CD8-positive, alpha-beta memory T cell (primary cell): ENCODE results near the gene ATF6. TPM values are rescaled to one million over a fixed set of nuclear protein-coding genes. Genes with fewer than 3 reads are reported as not detected.

Experiments used
- CTCF ChIA-PET: fragments of 350-600 bp; sonication (Branson Sonifier 250); formaldehyde crosslinking; loops from one replicate; lab custom pipeline; 2021; ENCODE audit warnings: antibody characterized with exemption; lab: Charles Lee
- POLR2A ChIA-PET: fragments of 350-600 bp; sonication (Branson Sonifier 250); formaldehyde crosslinking; loops from one replicate; lab custom pipeline; 2021; ENCODE audit warnings: antibody characterized with exemption; lab: Charles Lee
- DNase-seq, 5 donors: peaks; one replicate each; pipeline versions ENCODE4 v3.0.0 to v3.0.0-alpha.2; 2020 to 2022; ENCODE audit warnings: mixed read lengths in 1 of 5
- H3K27ac ChIP-seq: one replicate; pipeline ENCODE4 v1.7.0; 2013; ENCODE audit warnings: low read depth, mild to moderate bottlenecking, low read length, moderate library complexity
- H3K27me3 ChIP-seq: 2 replicates; pipeline ENCODE4 v1.7.0; 2013; ENCODE audit warnings: low read length, mild to moderate bottlenecking; ENCODE audit not compliant: insufficient read depth, poor library complexity, severe bottlenecking
- H3K36me3 ChIP-seq: 2 replicates; pipeline ENCODE4 v1.7.0; 2013; ENCODE audit warnings: mild to moderate bottlenecking, low read length, moderate library complexity; ENCODE audit not compliant: insufficient read depth
- H3K4me1 ChIP-seq: 2 replicates; pipeline ENCODE4 v1.7.0; 2013; ENCODE audit warnings: mild to moderate bottlenecking, low read length, moderate library complexity; ENCODE audit not compliant: insufficient read depth
- H3K4me3 ChIP-seq: 2 replicates; pipeline ENCODE4 v1.7.0; 2013; ENCODE audit warnings: mild to moderate bottlenecking, low read length
- H3K9me3 ChIP-seq: 2 replicates; pipeline ENCODE4 v1.7.0; 2013; ENCODE audit warnings: mild to moderate bottlenecking, low read length
- H3K27ac Mint-ChIP-seq, 8 donors: one replicate each; pipeline ENCODE4 v1.8.0; 2020 to 2021; ENCODE audit warnings: mixed read lengths in 8 of 8, mild to moderate bottlenecking in 6 of 8, inconsistent platforms in 3 of 8, moderate library complexity in 3 of 8
- H3K27me3 Mint-ChIP-seq, 2 donors: one replicate each; pipeline ENCODE4 v1.8.0; 2020 to 2021; ENCODE audit warnings: mixed read lengths in 2 of 2, mild to moderate bottlenecking in 1 of 2, moderate library complexity in 1 of 2
- H3K36me3 Mint-ChIP-seq, 3 donors: one replicate each; pipeline ENCODE4 v1.8.0; 2020 to 2021; ENCODE audit warnings: mixed read lengths in 3 of 3, inconsistent platforms in 1 of 3, mild to moderate bottlenecking in 1 of 3
- H3K4me1 Mint-ChIP-seq, 3 donors: one replicate each; pipeline ENCODE4 v1.8.0; 2020 to 2021; ENCODE audit warnings: mixed read lengths in 3 of 3, inconsistent platforms in 1 of 3, mild to moderate bottlenecking in 1 of 3
- H3K4me3 Mint-ChIP-seq, 7 donors: one replicate each; pipeline ENCODE4 v1.8.0; 2020 to 2021; ENCODE audit warnings: mixed read lengths in 7 of 7, mild to moderate bottlenecking in 6 of 7, moderate library complexity in 4 of 7, inconsistent platforms in 2 of 7
- H3K9me3 Mint-ChIP-seq, 5 donors: one replicate each; pipeline ENCODE4 v1.8.0; 2020 to 2022; ENCODE audit warnings: mixed read lengths in 5 of 5, mild to moderate bottlenecking in 3 of 5, moderate library complexity in 2 of 5, inconsistent platforms in 1 of 5
- polyA plus RNA-seq: library from polyadenylated mRNA; unstranded; fragments of 300-500 nt; fragmentation: Illumina TruSeq; gene quantifications from one replicate; pipeline ENCODE4 v1.2.3, GENCODE V29; 2021
- total RNA-seq, 2 experiments: library from RNA; stranded (reverse); gene quantifications; one replicate each; pipeline ENCODE4 v1.2.3, GENCODE V29; 2021

The ATF6 gene
- total and polyA plus RNA-seq, 3 experiments from 2014 or later = 14.7 to 22.8 (median 22.4) TPM

- no peaks in the 10 kb centered on the region for H3K36me3 ChIP-seq
- peaks cover 14% of the 10 kb centered on the region for H3K4me1 ChIP-seq
- H3K27ac Mint-ChIP-seq = no peak overlapping the region
- no peaks in the 10 kb centered on the region for H3K27me3 Mint-ChIP-seq
- ChIA-PET POLR2A (no interaction called here), CTCF (interaction anchor here (0.6 kb wide), 1 partner anchor 23 kb away, joined by 3 read pairs; no protein-coding TSS in a partner anchor)
- H3K9me3 ChIP-seq = no peaks in the 10 kb centered on the region
- H3K27me3 ChIP-seq = no peaks in the 10 kb centered on the region
- DNase-seq = no peak
- peaks cover 25 to 38% (median 26%) of the 10 kb centered on the region in 3 donors for H3K36me3 Mint-ChIP-seq
- peaks cover 17 to 22% (median 19%) of the 10 kb centered on the region in 3 donors for H3K4me1 Mint-ChIP-seq
- no peak overlapping the region for H3K4me3 ChIP-seq
- no peak overlapping the region for H3K27ac ChIP-seq
- no peaks in the 10 kb centered on the region for H3K9me3 Mint-ChIP-seq
- no peak overlapping the region for H3K4me3 Mint-ChIP-seq
These were observed 155.4 kb downstream of the ATF6 start for GRCh38 chr1:161921491-161921890.

DNA sequence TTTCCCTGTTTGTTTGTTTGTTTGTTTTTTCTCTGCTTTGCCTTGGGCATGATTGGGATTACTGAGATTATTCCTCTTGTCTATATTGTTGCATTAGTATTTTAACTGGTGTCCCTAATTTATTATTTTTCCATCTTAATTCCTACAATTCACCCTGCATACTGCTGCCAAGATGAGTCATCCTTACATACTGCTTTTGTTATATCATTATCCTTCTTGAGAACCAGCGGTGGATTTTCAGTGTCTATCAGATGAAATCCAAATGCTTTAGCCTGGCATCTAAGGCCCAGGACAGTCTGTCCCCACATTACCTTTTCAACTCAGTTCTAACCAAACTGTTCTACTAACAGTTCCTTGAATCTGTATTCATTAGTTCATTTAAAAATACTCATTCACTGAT lies 155.9 kb downstream of the ATF6 start:
- H3K36me3 ChIP-seq = no peaks in the 10 kb centered on the region
- no peaks in the 10 kb centered on the region for H3K9me3 ChIP-seq
- H3K4me1 ChIP-seq = peaks cover 14% of the 10 kb centered on the region
- Mint-ChIP-seq H3K4me3 (no peak overlapping the region), H3K27ac (no peak overlapping the region), H3K4me1 (peaks cover 17 to 22% (median 19%) of the 10 kb centered on the region in 3 donors), H3K9me3 (no peaks in the 10 kb centered on the region), H3K27me3 (no peaks in the 10 kb centered on the region), H3K36me3 (peaks cover 26 to 40% (median 27%) of the 10 kb centered on the region in 3 donors)
- H3K4me3 ChIP-seq = no peak overlapping the region
- no peak for DNase-seq
- ChIA-PET POLR2A (no interaction called here), CTCF (no interaction called here)
- no peaks in the 10 kb centered on the region for H3K27me3 ChIP-seq
- H3K27ac ChIP-seq = no peak overlapping the region

- H3K4me1 Mint-ChIP-seq = peaks cover 4 to 12% (median 6%) of the 10 kb centered on the region in 3 donors
- CTCF ChIA-PET = no interaction called here
- Histone ChIP-seq H3K27ac (no peak overlapping the region), H3K36me3 (no peaks in the 10 kb centered on the region), H3K9me3 (no peaks in the 10 kb centered on the region), H3K27me3 (no peaks in the 10 kb centered on the region), H3K4me3 (no peak overlapping the region), H3K4me1 (peaks cover 10% of the 10 kb centered on the region)
- no peaks in the 10 kb centered on the region for H3K9me3 Mint-ChIP-seq
- POLR2A ChIA-PET = interaction anchor here (0.6 kb wide), 1 partner anchor 14 kb away, joined by 4 read pairs; no protein-coding TSS in a partner anchor
- H3K36me3 Mint-ChIP-seq = peaks cover 13 to 27% (median 19%) of the 10 kb centered on the region in 3 donors
- no peak overlapping the region for H3K4me3 Mint-ChIP-seq
- DNase-seq = no peak
- no peak overlapping the region for H3K27ac Mint-ChIP-seq
- H3K27me3 Mint-ChIP-seq = no peaks in the 10 kb centered on the region
These were observed 161.9 kb downstream of the ATF6 start for GRCh38 chr1:161928056-161928455.

GRCh38 chr1:161929137-161929536 lies 163.0 kb downstream of the ATF6 start:
- H3K36me3 Mint-ChIP-seq = peaks cover 6 to 22% (median 16%) of the 10 kb centered on the region in 3 donors
- peaks cover 20% of the 10 kb centered on the region for H3K4me1 ChIP-seq
- H3K27ac ChIP-seq = no peak overlapping the region
- no peaks in the 10 kb centered on the region for H3K9me3 Mint-ChIP-seq
- peaks cover 14 to 23% (median 15%) of the 10 kb centered on the region in 3 donors for H3K4me1 Mint-ChIP-seq
- CTCF ChIA-PET = no interaction called here
- no peak for DNase-seq
- no peak overlapping the region for H3K4me3 ChIP-seq
- no peak overlapping the region for H3K4me3 Mint-ChIP-seq
- H3K36me3 ChIP-seq = no peaks in the 10 kb centered on the region
- peak overlapping the region in 2 of 8 donors; percentile 4 to 33 for H3K27ac Mint-ChIP-seq
- no peaks in the 10 kb centered on the region for H3K27me3 ChIP-seq
- POLR2A ChIA-PET = no interaction called here
- no peaks in the 10 kb centered on the region for H3K27me3 Mint-ChIP-seq
- H3K9me3 ChIP-seq = no peaks in the 10 kb centered on the region

DNA sequence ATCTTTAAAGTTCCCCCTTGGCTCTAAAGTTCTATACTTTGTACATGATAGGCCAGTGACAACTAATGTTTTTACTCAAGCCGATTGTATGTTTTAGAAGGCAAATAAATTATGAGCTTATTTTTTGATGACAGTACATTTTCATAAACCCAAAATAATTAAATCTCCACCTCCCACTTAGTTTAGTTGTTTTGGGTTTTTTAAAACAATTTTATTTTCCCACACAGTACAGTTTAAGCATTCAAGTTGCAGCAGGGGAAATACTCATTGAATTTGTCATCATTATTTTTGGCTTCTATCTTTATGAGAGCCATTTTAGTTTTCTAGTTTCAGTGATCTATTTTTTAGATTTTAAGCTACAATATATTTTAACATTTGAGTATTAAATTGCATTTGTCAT lies 163.9 kb downstream of the ATF6 start:
- no peaks in the 10 kb centered on the region for H3K27me3 ChIP-seq
- Mint-ChIP-seq H3K9me3 (no peaks in the 10 kb centered on the region), H3K4me1 (peaks cover 24 to 33% (median 24%) of the 10 kb centered on the region in 3 donors), H3K4me3 (no peak overlapping the region), H3K27me3 (no peaks in the 10 kb centered on the region), H3K27ac (no peak overlapping the region), H3K36me3 (peaks cover 4 to 17% (median 14%) of the 10 kb centered on the region in 3 donors)
- no peak overlapping the region for H3K27ac ChIP-seq
- H3K9me3 ChIP-seq = no peaks in the 10 kb centered on the region
- no peak for DNase-seq
- no peaks in the 10 kb centered on the region for H3K36me3 ChIP-seq
- H3K4me1 ChIP-seq = peaks cover 29% of the 10 kb centered on the region
- no peak overlapping the region for H3K4me3 ChIP-seq
- POLR2A ChIA-PET = no interaction called here
- CTCF ChIA-PET = no interaction called here

DNA sequence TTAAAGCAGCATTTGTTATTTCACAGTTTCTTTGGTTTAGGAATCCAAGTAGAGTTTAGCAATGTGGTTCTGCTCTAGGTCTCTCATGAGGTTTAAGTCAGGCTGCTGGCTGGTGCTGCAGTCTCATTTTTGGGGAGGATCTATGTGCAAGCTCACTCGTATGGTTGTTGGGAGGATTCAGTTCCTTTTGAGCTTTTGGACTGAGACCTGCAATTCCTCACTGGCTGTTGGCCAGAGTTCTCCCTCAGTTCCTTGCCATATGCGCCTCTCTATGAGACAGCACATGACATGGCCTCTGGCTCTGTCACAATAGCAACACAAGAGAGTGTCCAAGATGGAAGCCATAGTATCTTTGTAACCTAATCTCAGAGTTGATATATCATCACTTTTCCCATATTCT lies 166.5 kb downstream of the ATF6 start:
- H3K27ac ChIP-seq = no peak overlapping the region
- Mint-ChIP-seq H3K9me3 (no peaks in the 10 kb centered on the region), H3K4me1 (peaks cover 38 to 49% (median 38%) of the 10 kb centered on the region in 3 donors), H3K36me3 (peaks cover 5 to 16% (median 12%) of the 10 kb centered on the region in 3 donors), H3K27me3 (no peaks in the 10 kb centered on the region), H3K27ac (peak overlapping the region in 6 of 8 donors; percentile 2 to 52 (median 46)), H3K4me3 (no peak overlapping the region)
- no peak for DNase-seq
- no peak overlapping the region for H3K4me3 ChIP-seq
- CTCF ChIA-PET = no interaction called here
- POLR2A ChIA-PET = no interaction called here
- H3K4me1 ChIP-seq = peaks cover 46% of the 10 kb centered on the region
- no peaks in the 10 kb centered on the region for H3K27me3 ChIP-seq
- no peaks in the 10 kb centered on the region for H3K36me3 ChIP-seq
- H3K9me3 ChIP-seq = no peaks in the 10 kb centered on the region

DNA sequence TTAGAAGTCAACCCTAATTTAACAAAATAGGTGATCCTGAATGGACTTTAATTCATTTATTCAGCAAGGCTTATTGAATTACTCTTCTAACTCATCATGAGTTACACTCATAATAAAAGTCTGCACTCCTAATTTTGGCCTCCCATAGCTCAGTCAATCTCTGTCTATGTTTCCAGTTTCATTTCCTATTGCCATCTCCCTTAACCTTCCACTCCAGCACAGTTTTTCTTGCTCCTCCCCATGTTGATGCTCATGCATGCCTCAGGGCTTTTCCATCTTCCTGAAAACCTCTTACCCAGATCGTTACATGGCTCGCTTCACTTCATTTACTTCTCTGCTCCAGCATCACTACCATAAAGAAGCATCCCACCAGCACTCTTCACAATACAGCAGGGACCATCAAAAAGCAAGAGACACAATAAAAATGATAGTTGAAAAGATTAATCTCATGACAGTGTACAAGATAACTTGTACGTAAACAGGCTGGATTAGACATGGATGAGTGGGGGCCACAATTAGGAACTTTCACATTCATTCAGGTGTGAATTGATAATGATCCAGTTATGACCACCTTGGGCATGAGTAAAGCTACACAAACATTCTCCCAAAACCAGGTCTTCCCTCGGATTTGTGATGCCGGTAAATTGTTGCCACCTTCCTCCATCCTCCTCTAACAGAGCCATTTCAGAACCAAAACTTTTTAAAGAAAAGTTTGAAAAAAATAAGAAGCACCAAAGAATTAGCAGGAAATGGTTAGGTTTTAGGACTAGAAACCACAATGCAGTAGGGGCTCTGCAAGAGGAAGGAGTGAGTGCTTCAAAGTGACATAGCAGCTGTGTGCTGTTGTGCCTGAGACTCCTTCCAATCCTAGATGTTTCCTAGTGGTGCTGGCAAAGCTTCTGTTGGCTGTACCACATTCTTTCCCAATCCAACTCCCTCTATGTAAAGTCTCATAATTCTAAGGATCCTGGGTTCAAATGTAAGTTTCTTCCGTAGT lies 167.8 kb downstream of the ATF6 start:
- POLR2A ChIA-PET = no interaction called here
- H3K27ac ChIP-seq = no peak overlapping the region

GRCh38 chr1:161935264-161935663 lies 169.1 kb downstream of the ATF6 start:
- DNase-seq = no peak
- POLR2A ChIA-PET = no interaction called here
- Mint-ChIP-seq H3K36me3 (peaks cover 5 to 10% (median 10%) of the 10 kb centered on the region in 3 donors), H3K4me3 (peak overlapping the region in 2 of 7 donors; percentile 9 to 38), H3K4me1 (peaks cover 38 to 42% (median 38%) of the 10 kb centered on the region in 3 donors), H3K9me3 (no peaks in the 10 kb centered on the region), H3K27ac (peak overlapping the region in 4 of 8 donors; percentile 11 to 75 (median 60)), H3K27me3 (no peaks in the 10 kb centered on the region)
- Histone ChIP-seq H3K4me3 (no peak overlapping the region), H3K27ac (no peak overlapping the region), H3K9me3 (no peaks in the 10 kb centered on the region), H3K27me3 (no peaks in the 10 kb centered on the region), H3K4me1 (peaks cover 46% of the 10 kb centered on the region), H3K36me3 (no peaks in the 10 kb centered on the region)
- CTCF ChIA-PET = no interaction called here

More for the DNA sequence above, 167.8 kb downstream of the ATF6 start:
- Mint-ChIP-seq H3K36me3 (peaks cover 5 to 12% (median 12%) of the 10 kb centered on the region in 3 donors), H3K27ac (peak overlapping the region; percentile 29 to 87 (median 56)), H3K4me3 (peak overlapping the region; percentile 17 to 77 (median 34)), H3K9me3 (no peaks in the 10 kb centered on the region), H3K27me3 (no peaks in the 10 kb centered on the region), H3K4me1 (peaks cover 38 to 49% (median 38%) of the 10 kb centered on the region in 3 donors)
- H3K9me3 ChIP-seq = no peaks in the 10 kb centered on the region
- H3K27me3 ChIP-seq = no peaks in the 10 kb centered on the region
- peak in 2 of 5 donors; percentile 33 to 62 for DNase-seq
- CTCF ChIA-PET = interaction anchor here (1.3 kb wide), 1 partner anchor 29 kb away, joined by 4 read pairs; no protein-coding TSS in a partner anchor
- peak overlapping the region; percentile 24 for H3K4me3 ChIP-seq
- no peaks in the 10 kb centered on the region for H3K36me3 ChIP-seq
- H3K4me1 ChIP-seq = peaks cover 46% of the 10 kb centered on the region
